HG02642 (cell line): ENCODE data around the gene MDFI.

ENCODE experiments used
- ATAC-seq: cut with Tn5 transposase; IDR thresholded peaks from one replicate; pipeline ENCODE4 v1.9.1; 2021; ENCODE audit warnings: mild to moderate bottlenecking; ENCODE audit not compliant: unreplicated experiment, poor library complexity

MDFI gene

GRCh38 chr6:41638002-41638934 lies at the start of gene MDFI:
TSS of gene MDFI (plus strand) at chr6:41638468. CDS start at chr6:41638750, 282 bp downstream.
- ATAC-seq = no peak

- no peak for ATAC-seq
These were observed 49.0 kb upstream of the MDFI start for GRCh38 chr6:41589223-41589622.

- ATAC-seq = no peak
These were observed 48.3 kb upstream of the MDFI start for GRCh38 chr6:41589636-41590622.

- ATAC-seq = no peak
These were observed 47.1 kb upstream of the MDFI start for GRCh38 chr6:41591122-41591521.

- no peak for ATAC-seq
These were observed 46.3 kb upstream of the MDFI start for GRCh38 chr6:41591859-41592502.

GRCh38 chr6:41593406-41593805 lies 44.9 kb upstream of the MDFI start:
- no peak for ATAC-seq

- ATAC-seq = no peak
These were observed 44.4 kb upstream of the MDFI start for GRCh38 chr6:41593839-41594238.

GRCh38 chr6:41594326-41594725 lies 43.9 kb upstream of the MDFI start:
- ATAC-seq = no peak

GRCh38 chr6:41594766-41595165 lies 43.5 kb upstream of the MDFI start:
- no peak for ATAC-seq

- ATAC-seq = no peak
These were observed 43.1 kb upstream of the MDFI start for GRCh38 chr6:41595166-41595565.

GRCh38 chr6:41596096-41596685 lies 42.1 kb upstream of the MDFI start:
- ATAC-seq = no peak

GRCh38 chr6:41596807-41597206 lies 41.5 kb upstream of the MDFI start:
- no peak for ATAC-seq

GRCh38 chr6:41597246-41598000 lies 40.8 kb upstream of the MDFI start:
- ATAC-seq = no peak

GRCh38 chr6:41598670-41599014 lies 39.6 kb upstream of the MDFI start:
- no peak for ATAC-seq

GRCh38 chr6:41599015-41599851 lies 39.0 kb upstream of the MDFI start:
- ATAC-seq = no peak

- no peak for ATAC-seq
These were observed 38.3 kb upstream of the MDFI start for GRCh38 chr6:41599852-41600445.

GRCh38 chr6:41600499-41601247 lies 37.6 kb upstream of the MDFI start:
- no peak for ATAC-seq

- ATAC-seq = no peak
These were observed 37.1 kb upstream of the MDFI start for GRCh38 chr6:41601248-41601549.
